HG03432 (cell line): ENCODE measurements around the gene MTHFD2L.
A peak's percentile ranks its signal among the peaks of the same experiment; 100 is the strongest.

Experiments used
- ATAC-seq: cut with Tn5 transposase; IDR thresholded peaks from one replicate; pipeline ENCODE4 v1.9.1; 2021; ENCODE audit warnings: mild to moderate bottlenecking, moderate library complexity; ENCODE audit not compliant: unreplicated experiment

MTHFD2L gene

DNA sequence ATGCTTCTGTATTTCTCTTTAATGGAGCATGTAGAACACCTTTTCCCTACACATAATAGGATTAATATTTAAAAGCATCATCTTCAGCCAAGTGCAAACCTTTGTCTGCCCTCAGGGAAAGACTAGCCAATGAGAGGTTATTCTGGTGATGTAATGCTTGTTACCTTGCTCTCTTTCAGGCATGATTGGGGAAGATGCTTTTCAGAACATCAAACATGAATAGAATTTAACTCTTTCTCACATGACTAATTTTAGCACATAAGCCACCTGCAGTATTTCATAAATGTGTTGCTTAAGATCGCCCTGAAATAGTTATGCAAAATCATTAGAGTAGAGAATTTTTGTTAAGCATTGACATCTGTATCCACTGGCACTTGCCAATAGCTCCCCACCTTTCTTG lies 139.6 kb downstream of the MTHFD2L start:
- no peak for ATAC-seq

DNA sequence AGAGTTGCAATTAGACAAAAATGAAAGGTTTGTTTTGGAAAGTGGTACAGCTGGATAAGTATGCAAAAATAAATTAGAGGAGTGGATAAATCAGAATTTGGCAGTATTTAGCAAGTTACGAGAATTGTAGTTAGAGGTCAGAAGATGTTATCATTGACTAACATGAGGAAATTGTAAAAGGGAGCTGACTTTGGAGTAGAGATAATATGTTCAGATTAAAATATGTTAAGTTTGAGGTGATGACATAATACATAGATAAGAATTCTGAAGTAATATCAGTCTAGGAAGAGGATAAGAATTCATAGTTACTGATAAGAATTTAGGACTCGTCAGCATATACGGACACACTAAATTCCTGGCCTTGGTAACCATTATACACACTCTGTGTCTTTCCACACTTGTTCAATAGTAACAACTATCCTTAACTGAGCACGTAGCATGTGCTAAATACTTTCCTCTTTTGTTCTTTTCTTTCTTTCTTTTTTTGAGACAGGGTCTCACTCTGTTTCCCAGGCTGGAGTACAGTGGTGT lies 146.2 kb downstream of the MTHFD2L start:
- ATAC-seq, result no peak

DNA sequence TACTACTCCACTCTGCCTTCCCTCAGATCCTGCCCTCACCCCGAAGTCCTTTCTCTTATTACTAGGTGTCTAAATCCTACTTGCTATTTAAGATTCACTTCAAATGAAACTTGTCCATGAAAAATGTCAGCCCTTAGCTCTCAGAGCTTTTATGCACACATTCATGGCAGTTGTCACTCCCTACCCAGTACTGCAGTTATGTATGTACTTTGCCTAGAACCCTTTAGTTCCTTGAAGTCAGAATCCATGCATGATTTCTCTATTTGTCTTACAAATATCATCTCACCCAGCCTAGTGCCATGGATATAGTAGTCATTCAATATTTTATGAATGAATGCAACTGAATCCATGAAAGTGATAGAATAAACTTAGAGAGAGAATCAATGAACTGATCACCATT lies 147.1 kb downstream of the MTHFD2L start:
- ATAC-seq, result no peak

DNA sequence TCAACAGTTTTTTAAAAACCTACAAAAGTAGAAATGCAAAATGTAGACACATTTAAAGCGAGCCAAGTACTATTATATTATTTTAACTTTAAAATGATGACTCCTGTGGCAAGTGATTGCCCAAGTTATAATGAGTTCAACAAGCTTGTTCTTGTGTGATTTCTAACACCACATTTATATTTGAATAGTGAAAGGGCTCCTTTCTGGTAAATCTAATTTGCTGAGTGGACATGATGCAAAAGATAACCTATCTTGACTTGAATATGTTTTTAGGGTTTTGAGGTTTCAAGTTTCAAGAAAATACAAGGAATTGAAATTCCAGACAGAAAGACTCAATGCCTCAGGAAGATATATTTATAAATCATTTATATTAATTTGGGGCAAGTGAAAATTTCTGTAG lies 149.3 kb downstream of the MTHFD2L start:
- no peak for ATAC-seq

DNA sequence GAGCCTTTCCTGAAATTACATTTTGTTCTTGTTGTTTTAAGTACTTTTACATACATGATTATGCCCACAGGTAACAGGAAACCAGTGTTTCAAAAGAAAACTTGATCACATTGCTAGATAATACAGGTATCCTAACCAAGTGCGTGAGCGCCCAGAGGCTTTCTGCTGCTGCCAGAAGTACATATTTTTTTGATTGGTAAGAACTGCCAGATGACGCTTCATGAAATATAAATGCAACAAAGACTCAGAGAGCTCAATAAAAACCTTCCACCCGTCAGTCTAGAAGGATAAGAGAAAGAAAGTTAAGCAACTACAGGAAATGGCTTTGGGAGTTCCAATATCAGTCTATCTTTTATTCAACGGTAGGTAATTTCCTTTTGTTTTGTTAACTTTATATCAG lies 150.3 kb downstream of the MTHFD2L start, which contains the start of gene EPGN:
EPGN (plus strand) TSS at position 256 of the 400 bp plus-strand sequence; CDS start at position 320, 64 bp downstream.
- no peak for ATAC-seq

DNA sequence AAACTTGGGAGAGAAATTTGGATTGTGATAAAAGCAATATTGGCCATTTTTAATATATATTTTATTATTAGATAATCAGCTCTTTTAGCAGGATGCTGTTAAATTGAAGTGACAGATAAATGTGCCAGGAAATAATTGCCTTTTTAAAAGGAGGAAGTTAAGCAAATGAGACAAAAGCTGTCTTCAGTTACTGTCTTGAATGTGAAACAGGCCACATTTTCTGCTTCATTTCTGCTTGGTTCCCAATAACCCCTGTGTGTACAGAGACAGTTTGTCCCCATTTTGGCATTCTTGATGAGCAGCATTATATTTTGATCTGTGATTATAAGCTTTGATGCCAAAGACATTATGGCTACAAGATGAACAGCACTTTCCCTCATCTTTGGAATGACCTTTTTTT lies 151.3 kb downstream of the MTHFD2L start:
- no peak for ATAC-seq

DNA sequence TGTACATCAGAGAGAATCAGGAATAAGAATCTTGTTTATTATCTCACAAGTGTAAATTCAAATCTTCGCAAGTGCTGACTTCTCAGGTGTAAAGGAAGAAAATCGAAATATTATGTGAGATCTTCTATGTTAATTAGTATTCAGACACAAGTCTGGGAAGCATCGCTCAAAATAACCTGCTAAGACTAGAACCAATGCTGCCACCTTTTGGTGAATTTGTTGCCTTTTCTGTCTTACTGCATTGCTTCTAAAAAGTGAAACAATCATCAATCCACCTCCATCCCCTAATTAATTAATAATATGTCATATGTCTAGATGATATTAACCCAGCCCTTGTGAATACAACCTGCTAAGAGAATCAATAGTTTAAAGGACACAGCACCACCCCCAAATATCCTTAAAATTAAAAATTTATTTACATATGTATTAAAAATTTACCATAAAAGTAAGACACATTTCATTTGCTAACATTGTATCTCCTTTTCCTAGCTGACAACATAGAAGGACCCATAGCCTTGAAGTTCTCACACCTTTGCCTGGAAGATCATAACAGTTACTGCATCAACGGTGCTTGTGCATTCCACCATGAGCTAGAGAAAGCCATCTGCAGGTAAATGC lies 153.9 kb downstream of the MTHFD2L start:
- ATAC-seq, result peak; percentile 77

DNA sequence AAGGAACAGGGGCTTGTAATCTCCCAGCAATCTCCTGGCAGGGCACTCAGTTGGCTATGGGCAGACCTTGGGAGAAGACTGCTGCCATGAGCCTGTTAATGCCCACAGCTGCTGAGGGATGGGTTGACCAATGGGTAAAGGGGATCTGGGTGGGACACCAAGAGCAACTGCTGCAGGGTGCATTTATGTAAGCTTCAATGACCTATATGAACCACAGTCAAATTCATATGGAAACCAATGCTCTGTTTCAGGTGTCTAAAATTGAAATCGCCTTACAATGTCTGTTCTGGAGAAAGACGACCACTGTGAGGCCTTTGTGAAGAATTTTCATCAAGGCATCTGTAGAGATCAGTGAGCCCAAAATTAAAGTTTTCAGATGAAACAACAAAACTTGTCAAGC lies 156.4 kb downstream of the MTHFD2L start:
- no peak for ATAC-seq

DNA sequence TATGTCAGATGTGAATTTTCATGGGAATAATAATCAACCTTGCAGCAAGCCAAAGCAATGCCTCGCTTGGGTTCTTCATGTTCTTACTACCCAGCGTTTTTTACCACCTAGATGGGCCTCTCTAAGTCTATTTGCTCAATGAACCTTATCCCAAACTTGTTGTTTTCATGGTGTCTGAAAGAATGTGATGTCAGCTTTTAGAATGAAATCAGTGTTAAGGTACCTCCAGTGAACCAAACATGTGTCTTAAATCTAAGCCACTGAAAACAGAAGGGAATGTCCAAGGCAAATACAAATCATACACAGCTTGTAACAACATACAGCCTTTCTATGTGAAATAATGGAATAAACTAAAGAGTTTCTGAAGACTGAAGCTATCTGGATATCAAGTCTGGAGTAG lies 157.0 kb downstream of the MTHFD2L start:
- ATAC-seq, result no peak

DNA sequence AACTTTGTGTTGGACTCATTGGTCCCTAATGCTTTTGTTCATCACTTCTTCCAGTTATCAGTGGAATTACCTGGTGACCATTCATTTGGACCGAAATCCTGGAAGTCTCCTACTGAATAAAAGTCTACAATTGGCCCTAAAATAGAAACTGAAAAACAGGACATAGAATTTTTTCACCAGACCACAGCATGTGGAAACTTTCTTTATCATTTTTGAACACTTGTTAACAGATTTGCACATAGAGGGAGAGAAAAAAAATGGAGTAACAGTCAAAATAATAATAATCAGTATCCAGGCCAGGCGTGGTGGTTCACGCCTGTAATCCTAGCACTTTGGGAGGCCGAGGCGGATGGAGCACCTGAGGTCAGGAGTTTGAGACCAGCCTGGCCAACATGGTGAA lies 157.5 kb downstream of the MTHFD2L start:
- ATAC-seq, result no peak

DNA sequence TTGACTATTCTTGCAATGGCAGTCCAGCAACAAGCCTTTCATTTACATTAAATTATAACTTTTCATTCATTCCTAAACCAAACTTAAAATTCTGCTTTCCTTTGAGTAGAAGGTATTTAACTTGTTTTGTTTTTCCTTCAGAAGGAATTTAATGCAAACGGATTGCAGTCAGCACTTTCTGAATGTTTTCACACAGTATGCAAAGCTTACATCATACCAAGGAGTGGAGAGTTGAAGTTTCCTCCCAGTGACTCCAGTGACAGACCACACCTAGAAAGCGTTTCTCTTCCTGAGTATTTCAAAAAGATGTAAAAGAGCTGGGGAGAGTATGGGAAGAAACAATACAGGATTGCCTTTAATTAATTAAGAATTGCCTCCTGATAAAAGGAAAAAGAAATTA lies 158.5 kb downstream of the MTHFD2L start:
- ATAC-seq, result no peak

DNA sequence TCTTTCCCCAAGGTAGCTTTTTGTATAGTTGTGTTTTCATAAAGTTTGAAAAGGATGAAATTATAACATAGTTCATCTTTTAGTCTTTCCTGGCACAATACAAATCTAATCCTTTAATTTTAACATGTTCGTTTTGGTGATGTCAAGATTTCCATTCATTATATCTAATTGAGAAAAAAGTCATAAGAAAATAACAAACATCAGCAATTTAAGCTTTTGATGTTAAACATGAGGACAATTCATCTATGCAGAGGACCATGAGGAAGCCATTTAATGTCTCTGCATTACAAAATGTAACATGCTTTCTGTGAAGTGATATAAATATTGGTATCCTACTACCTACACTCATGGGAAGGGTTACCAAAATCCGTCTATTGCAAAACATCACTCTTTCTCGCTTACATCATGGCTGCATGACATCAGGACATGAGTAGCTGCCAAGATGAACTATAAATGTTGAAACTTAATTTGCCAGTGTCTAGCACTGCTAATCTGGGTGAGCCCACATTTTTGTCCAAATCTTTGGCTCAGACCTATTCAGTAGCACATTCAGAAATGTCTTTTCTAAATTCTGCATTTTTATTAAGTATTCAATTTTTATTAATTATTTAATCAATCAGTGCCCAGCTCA lies 159.8 kb downstream of the MTHFD2L start:
- no peak for ATAC-seq

DNA sequence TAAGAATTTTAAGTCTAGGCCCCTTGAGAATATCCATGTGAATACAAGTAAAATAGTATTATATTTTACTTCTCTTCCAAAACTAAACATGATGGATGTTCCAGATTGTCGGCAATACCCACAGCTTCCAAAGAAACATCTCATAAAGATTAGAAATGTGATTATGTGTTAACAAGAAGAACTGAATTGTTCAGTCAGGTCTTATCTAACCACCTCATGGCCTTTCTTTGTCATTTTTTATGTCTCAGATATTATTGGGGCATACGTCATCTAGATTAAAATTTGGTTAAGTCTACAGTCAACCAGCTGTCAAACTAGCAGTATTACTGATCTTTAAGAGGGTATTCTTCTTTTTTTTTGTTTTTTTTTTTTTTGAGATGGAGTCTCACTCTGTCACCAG lies 160.4 kb downstream of the MTHFD2L start:
- ATAC-seq, result no peak

DNA sequence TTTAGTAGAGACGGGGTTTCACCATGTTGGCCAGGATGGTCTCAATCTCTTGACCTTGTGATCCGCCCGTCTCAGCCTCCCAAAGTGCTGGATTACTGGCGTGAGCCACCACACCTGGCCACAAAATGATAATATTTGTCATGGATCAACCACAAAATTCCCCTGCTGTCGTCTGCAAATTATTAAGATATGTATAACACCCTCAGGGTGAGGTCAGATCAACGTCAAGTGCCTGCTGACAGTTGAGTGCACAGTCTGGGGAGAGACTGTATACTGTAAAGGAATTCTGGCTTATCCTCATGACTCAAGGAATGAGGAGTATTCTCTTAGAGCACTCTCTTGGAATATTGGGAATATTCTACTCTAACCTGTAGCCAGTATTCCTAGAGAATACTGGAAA lies 161.6 kb downstream of the MTHFD2L start:
- ATAC-seq, result no peak

DNA sequence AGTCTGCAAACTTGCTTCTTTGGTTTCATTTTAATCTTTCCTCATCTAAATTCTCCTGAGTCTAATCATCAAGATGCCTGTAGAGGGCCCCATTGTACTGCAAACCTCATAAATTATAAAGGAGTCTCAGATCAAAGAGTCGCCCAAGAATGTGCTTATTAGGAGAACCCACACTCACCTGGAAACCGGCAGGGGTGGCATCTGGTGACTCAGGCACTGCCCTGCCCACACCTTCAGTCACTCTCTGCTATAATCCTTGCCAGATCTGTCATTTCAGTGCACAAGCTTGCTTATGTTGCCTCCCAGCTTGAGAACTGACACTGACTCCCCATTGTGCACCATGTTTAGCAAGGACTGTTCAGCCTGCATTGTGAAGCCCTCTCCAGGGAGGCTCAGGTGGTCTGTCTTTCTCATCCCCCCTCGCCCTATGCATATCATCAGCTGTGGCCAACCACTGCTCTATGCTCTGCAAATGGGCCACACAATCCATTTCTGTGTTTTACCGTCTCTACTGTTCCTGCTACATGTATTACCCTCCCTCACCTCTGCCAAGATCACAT lies 162.7 kb downstream of the MTHFD2L start:
- peak; percentile 92 for ATAC-seq

DNA sequence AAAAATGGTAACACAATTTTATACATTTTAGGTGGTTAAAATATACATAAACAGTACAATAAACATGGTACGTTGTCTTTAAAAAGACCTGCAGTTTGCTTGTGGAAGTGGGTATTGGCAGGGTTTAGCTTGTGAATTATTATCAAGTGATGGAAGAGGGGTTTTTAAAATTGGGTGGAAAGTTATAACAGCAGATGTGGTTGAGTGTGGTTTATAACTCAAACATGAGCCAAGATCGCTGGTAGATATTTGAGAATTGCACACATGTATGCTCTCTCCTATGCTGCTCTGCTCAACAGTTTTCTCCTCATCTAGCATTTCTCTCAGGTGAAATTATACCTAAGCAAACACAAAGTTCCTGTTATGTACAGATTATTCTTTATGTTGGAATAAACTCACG lies 164.4 kb downstream of the MTHFD2L start:
- no peak for ATAC-seq

DNA sequence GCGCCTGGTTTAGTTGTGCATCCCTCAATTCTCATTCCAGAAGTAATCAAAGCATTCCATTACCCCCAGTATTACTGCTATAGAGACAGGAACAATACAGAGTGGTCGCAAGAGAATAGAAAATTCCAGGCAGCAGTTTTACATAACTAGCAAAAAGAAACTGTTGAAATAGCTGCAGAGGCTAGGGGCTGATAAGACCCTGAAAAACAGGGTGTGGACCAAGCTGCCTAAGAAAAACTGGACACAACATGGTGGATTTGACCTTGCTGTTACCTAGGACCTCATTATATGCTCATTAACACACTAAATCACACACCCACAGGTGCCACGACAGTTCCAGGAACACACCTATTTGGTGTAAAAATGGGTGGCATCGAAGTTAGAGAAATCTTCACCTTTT lies 165.7 kb downstream of the MTHFD2L start:
- ATAC-seq, result no peak

DNA sequence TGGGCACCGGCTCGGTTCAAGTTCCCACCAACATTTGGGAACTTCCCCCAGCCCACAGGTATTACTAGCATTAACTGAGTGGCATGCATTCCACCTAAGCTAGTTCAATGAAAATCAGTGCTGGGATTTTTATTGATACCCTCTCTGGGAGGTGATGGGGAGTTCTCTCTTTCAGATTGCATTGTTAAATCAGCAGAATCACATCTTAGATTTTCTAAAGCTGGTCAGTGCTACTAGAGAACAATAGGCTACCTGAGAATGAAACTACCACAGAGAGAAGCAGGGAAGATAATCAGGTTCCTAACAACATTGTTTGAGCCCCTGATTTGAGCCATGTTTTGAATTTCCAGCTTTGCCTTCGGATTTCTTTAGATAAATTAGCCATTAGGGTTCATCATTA lies 166.3 kb downstream of the MTHFD2L start:
- no peak for ATAC-seq

DNA sequence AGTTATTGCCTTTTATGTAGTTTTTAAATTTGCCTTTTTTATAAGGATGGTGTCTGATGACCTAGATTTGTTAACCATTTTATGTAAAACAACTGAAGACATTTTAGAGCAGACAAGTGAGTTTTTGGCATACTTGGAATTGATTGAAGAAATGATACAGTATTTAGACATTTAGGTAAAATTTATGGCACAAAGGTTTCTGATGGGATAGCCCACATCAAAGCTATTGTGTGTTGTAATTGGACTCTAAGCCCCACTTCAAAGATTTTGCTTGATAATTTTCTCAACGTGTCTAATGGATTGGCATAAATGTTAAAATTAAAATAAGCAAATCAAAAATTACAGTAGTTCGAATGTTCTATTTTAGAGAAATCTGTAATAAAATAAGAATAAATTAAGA lies 168.0 kb downstream of the MTHFD2L start:
- ATAC-seq, result no peak

DNA sequence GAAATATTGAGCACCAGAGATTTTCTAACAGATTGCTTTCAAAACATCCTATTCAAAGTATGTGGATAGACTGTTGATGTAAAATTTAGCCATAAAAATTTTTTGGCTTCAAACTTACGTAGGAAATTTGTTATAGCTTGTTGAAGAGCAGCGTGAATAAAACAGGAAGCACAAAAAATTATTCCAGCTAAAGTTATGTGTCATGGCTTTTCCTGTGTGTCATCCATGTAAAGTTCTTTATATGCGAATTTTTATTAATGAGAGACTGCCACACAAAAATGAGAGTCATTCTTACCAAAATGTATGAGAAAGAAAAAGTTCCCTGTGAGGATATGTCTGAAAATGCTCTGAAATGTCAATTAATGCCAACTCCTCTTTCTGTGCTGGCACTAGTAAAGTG lies 169.8 kb downstream of the MTHFD2L start:
- no peak for ATAC-seq

DNA sequence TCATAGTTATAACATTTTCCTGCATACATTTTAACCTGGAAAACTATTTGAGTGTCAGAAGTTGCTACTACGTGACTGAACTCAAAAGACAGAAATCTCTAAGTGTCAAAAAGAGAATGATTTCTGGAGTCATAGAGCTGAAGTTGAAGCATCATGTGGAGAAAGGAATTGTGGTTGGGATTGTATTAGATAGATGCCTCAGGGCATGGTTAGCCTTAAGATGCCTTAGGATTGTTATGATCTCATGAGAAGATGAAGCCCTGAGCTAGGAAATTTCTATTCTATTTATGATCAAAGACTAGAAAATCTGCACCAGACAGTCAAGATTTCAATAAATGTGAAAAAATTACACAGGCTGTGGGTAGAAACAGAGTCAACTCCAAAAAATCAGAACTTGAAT lies 170.6 kb downstream of the MTHFD2L start:
- ATAC-seq, result no peak

DNA sequence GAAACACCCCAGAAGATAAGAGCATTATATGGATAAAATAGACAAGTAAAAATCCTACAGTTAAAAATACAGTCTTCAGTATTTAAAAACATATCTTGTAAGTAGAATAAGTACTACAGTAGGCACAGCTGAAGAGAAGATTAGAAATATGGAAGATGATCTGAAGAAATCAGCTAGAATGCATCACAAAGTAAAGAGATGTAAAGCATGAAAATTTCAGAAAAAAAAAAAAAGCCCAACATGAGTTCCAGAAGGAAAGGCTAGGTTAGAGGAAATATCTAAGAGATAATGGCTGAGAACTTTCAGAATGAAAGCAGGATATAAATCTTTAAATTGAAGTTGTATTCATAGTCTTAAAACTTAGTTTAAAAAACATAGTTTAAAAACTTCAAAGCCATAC lies 171.4 kb downstream of the MTHFD2L start:
- ATAC-seq, result no peak
